Endothelial cell of umbilical vein (primary cell): ENCODE results near the gene AFDN. TPM values are rescaled to one million over a fixed set of nuclear protein-coding genes. Genes with fewer than 3 reads are reported as not detected.

Source experiments
- BruUV-seq: library from RNA; stranded (reverse); fragments of 400-500 nt; replicated peaks from 2 replicates; lab custom pipeline; 2021; lab: Mats Ljungman, UMichigan
- CTCF ChIA-PET: fragments of 300-600, 350-600 bp; sonication (Branson Sonifier 250); formaldehyde crosslinking; loops from one replicate; lab custom pipeline; 2021; ENCODE audit warnings: antibody characterized with exemption, inconsistent platforms; lab: Charles Lee
- POLR2A ChIA-PET: fragments of 300-600, 350-600 bp; sonication (Branson Sonifier 250); formaldehyde crosslinking; loops from one replicate; lab custom pipeline; 2021; ENCODE audit warnings: antibody characterized with exemption, inconsistent platforms; lab: Charles Lee
- DNase-seq: peaks from one replicate; pipeline ENCODE4 v3.0.0-alpha.2; 2011; ENCODE audit warnings: low read depth, low spot score
- FAIRE-seq: peaks from 2 replicates; lab custom pipeline; 2011; peaks lifted over from hg19 to GRCh38; lab: Jason Lieb, UNC
- H2AFZ ChIP-seq: 2 replicates; pipeline ENCODE4 v1.6.0; 2012; ENCODE audit warnings: low read depth, low read length, control low read depth, inconsistent platforms
- H3K27ac ChIP-seq: 2 replicates; pipeline ENCODE4 v1.5.1; 2011; ENCODE audit warnings: low read depth, mild to moderate bottlenecking, control low read depth, low read length, moderate library complexity; ENCODE audit not compliant: insufficient read depth
- H3K27me3 ChIP-seq, 2 experiments: 2 replicates each; pipeline versions ENCODE4 v1.6.0 to v1.6.1; 2011; ENCODE audit warnings: low read length in 2 of 2, mixed read lengths in 1 of 2; ENCODE audit not compliant: control insufficient read depth in 2 of 2, insufficient read depth in 2 of 2
- H3K36me3 ChIP-seq, 2 experiments: 2 replicates in 1 of 2; 3 replicates in 1 of 2; pipeline ENCODE4 v1.5.1; 2011; ENCODE audit warnings: low read length in 2 of 2, mild to moderate bottlenecking in 1 of 2, moderate library complexity in 1 of 2; ENCODE audit not compliant: control insufficient read depth in 2 of 2, insufficient read depth in 2 of 2; ENCODE audit errors: extremely low read depth in 1 of 2
- H3K4me1 ChIP-seq: 3 replicates; pipeline ENCODE4 v1.5.1; 2011; ENCODE audit warnings: mild to moderate bottlenecking, low read length; ENCODE audit not compliant: control insufficient read depth, insufficient read depth; ENCODE audit errors: extremely low read depth
- H3K4me2 ChIP-seq: 2 replicates; pipeline ENCODE4 v1.6.1; 2011; ENCODE audit warnings: low read length, control low read depth, mixed read lengths; ENCODE audit not compliant: insufficient read depth
- H3K4me3 ChIP-seq, 3 experiments: fragments of 200-600 bp in 1 of 3; sonication (generic), shearing (Covaris generic) in 1 of 3; replicated peaks in 1 of 3; 2 replicates each; pipeline ENCODE4 v1.5.1; 2011 to 2016; ENCODE audit warnings: control low read depth in 3 of 3, low read length in 3 of 3, mild to moderate bottlenecking in 2 of 3, inconsistent platforms in 1 of 3, low read depth in 1 of 3, moderate library complexity in 1 of 3; ENCODE audit not compliant: insufficient read depth in 1 of 3
- H3K79me2 ChIP-seq: 2 replicates; pipeline ENCODE4 v1.6.0; 2012; ENCODE audit warnings: low read length, inconsistent platforms; ENCODE audit not compliant: control insufficient read depth, insufficient read depth
- H3K9ac ChIP-seq: replicated peaks from 2 replicates; pipeline ENCODE3; 2011; ENCODE audit warnings: low read length, control low read depth; ENCODE audit not compliant: insufficient read depth; ENCODE audit errors: extremely low read depth
- H3K9me1 ChIP-seq: replicated peaks from 3 replicates; pipeline ENCODE4 v1.6.0; 2011; ENCODE audit warnings: mild to moderate bottlenecking, low read length; ENCODE audit not compliant: control insufficient read depth, insufficient read depth; ENCODE audit errors: extremely low read depth
- H3K9me3 ChIP-seq: replicated peaks from 2 replicates; pipeline ENCODE4 v1.5.1; 2012; ENCODE audit warnings: low read length, inconsistent platforms; ENCODE audit not compliant: control insufficient read depth, insufficient read depth
- H4K20me1 ChIP-seq: replicated peaks from 2 replicates; pipeline ENCODE3; 2011; ENCODE audit warnings: mild to moderate bottlenecking, low read length; ENCODE audit not compliant: control insufficient read depth, insufficient read depth; ENCODE audit errors: extremely low read depth
- EZH2 ChIP-seq: IDR thresholded peaks from 2 replicates; pipeline ENCODE4 v1.6.1; 2012; ENCODE audit warnings: borderline replicate concordance, low read depth, mild to moderate bottlenecking, moderate library complexity, low read length, inconsistent platforms; ENCODE audit not compliant: severe bottlenecking
- FOS ChIP-seq: IDR thresholded peaks from 2 replicates; pipeline ENCODE4 v1.6.1; 2011; ENCODE audit warnings: mild to moderate bottlenecking, low read length, moderate library complexity, borderline replicate concordance; ENCODE audit not compliant: insufficient read depth
- GATA2 ChIP-seq: IDR thresholded peaks from 2 replicates; pipeline ENCODE4 v1.7.0; 2011; ENCODE audit warnings: low read depth, mild to moderate bottlenecking, moderate library complexity, mixed read lengths, low read length; ENCODE audit not compliant: insufficient read length, insufficient read depth
- JUN ChIP-seq: IDR thresholded peaks from 2 replicates; pipeline ENCODE4 v1.6.1; 2011; ENCODE audit warnings: borderline replicate concordance, low read depth; ENCODE audit not compliant: insufficient read length, insufficient read depth
- MYC ChIP-seq: IDR thresholded peaks from one replicate; pipeline ENCODE4 v1.6.1; 2011; ENCODE audit warnings: mild to moderate bottlenecking, low read depth, low read length
- POLR2A ChIP-seq: IDR thresholded peaks from 2 replicates; pipeline ENCODE4 v1.6.1; 2012; ENCODE audit warnings: low read depth, mild to moderate bottlenecking, control low read depth, low read length
- POLR2AphosphoS5 ChIP-seq: IDR thresholded peaks from 2 replicates; pipeline ENCODE4 v1.6.1; 2012; ENCODE audit warnings: low read depth, mild to moderate bottlenecking, control low read depth, low read length, moderate library complexity; ENCODE audit not compliant: insufficient read depth
- dilution Hi-C: fragments of 300-500 bp; cut with MboI; formaldehyde crosslinking; loops from one replicate; pipeline ENCODE4 v1.15.0; 2019; ENCODE audit warnings: low sequenced_read_pairs; ENCODE audit not compliant: extremely low pct_ligation_motif_present
- intact Hi-C: fragments of 100-400 bp; cut with micrococcal nuclease; formaldehyde crosslinking; loops from one replicate; pipeline ENCODE4 v1.10.0; 2022
- polyA plus RNA-seq, 4 experiments: library from polyadenylated mRNA; depleted of rRNA in 3 of 4; stranded (reverse) in 3 of 4; unstranded in 1 of 4; fragments of >200 nt; gene quantifications; 2 replicates each; pipeline versions ENCODE4 v1.2.1 to v1.2.3, GENCODE V29; 2011 to 2012; ENCODE audit warnings: missing spikeins in 1 of 4
- total RNA-seq: library from RNA; stranded (reverse); gene quantifications from 2 replicates; pipeline ENCODE4 v1.2.3, GENCODE V29; 2021
- TF ChIP-seq, protein P1 (sequence below), 2 donors: IDR thresholded peaks; 1 replicate in 1 of 2; 2 replicates in 1 of 2; pipeline ENCODE4 v1.5.1; 2011; ENCODE audit warnings: low read length in 2 of 2, mild to moderate bottlenecking in 2 of 2, moderate library complexity in 2 of 2, control low read depth in 1 of 2, inconsistent platforms in 1 of 2, low read depth in 1 of 2; ENCODE audit not compliant: insufficient read depth in 1 of 2; ENCODE audit errors: extremely low read depth in 1 of 2
- TF ChIP-seq, protein P2 (sequence below): IDR thresholded peaks from 2 replicates; pipeline ENCODE4 v1.6.1; 2011; ENCODE audit not compliant: insufficient read depth, insufficient read length

AFDN gene
- total and polyA plus RNA-seq, 2 donors (not counting 3 experiments of a cell fraction or from before 2014, with no cell fraction given), result 31.0 to 134 TPM

DNA sequence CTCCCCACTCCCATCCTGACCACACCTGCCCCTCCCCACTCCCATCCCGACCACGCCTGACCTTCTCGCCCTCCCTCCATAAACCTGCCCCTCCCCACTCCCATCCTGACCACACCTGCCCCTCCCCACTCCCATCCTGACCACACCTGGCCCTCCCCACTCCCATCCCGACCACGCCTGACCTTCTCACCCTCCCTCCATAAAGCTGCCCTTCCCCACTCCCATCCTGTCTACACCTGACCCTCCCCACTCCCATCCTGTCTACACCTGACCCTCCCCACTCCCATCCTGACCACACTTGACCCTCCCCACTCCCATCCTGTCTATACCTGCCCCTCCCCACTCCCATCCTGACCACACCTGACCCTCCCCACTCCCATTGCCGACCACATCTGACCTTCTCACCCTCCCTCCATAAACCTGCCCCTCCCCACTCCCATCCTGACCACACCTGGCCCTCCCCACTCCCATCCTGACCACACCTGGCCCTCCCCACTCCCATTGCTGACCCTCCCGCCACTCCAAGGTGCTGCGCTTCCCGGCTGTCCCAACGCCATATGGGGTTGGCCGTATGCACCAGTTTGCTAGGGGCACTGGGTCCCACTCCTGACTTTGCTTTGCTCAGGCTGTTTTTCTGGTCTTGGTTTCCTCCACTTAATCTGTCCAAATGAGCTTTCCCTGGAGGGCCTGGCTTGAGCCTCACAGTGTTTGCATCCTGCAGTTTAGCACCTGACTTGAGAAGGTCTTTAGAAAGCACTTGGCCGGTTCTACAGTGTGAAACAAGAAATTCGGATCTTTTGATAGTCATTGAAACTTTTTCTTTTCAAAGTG is 173.7 kb downstream of the AFDN start:
- Histone ChIP-seq H2AFZ (no peak overlapping the region), H3K27ac (no peak overlapping the region), H3K9me1 (no peaks in the 10 kb centered on the region), H4K20me1 (no peaks in the 10 kb centered on the region), H3K4me2 (no peak overlapping the region), H3K4me1 (peaks cover 11% of the 10 kb centered on the region), H3K9ac (no peak overlapping the region), H3K27me3 (no peaks in the 10 kb centered on the region), H3K4me3 (no peak overlapping the region), H3K9me3 (no peaks in the 10 kb centered on the region), H3K79me2 (no peaks in the 10 kb centered on the region), H3K36me3 (no peaks in the 10 kb centered on the region)
- TF ChIP-seq JUN (no peak), POLR2A (no peak), EZH2 (no peak), POLR2AphosphoS5 (no peak), GATA2 (no peak), MYC (no peak), FOS (no peak)
- TF ChIP-seq, protein P1, sequence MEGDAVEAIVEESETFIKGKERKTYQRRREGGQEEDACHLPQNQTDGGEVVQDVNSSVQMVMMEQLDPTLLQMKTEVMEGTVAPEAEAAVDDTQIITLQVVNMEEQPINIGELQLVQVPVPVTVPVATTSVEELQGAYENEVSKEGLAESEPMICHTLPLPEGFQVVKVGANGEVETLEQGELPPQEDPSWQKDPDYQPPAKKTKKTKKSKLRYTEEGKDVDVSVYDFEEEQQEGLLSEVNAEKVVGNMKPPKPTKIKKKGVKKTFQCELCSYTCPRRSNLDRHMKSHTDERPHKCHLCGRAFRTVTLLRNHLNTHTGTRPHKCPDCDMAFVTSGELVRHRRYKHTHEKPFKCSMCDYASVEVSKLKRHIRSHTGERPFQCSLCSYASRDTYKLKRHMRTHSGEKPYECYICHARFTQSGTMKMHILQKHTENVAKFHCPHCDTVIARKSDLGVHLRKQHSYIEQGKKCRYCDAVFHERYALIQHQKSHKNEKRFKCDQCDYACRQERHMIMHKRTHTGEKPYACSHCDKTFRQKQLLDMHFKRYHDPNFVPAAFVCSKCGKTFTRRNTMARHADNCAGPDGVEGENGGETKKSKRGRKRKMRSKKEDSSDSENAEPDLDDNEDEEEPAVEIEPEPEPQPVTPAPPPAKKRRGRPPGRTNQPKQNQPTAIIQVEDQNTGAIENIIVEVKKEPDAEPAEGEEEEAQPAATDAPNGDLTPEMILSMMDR (IDR thresholded peaks at IDR 0.05; ENCODE audit: extremely low read depth in 1 of 2, insufficient read depth in 1 of 2, low read depth in 1 of 2, low read length in 2 of 2), result no peak
- TF ChIP-seq, protein P2, sequence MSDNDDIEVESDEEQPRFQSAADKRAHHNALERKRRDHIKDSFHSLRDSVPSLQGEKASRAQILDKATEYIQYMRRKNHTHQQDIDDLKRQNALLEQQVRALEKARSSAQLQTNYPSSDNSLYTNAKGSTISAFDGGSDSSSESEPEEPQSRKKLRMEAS, result no peak
- DNase-seq, result no peak
- ChIA-PET CTCF (no interaction called here), POLR2A (no interaction called here)
- intact Hi-C loops (no loop called here), dilution Hi-C loops (no loop called here)
- FAIRE-seq, result no peak
- no TSS peak for BruUV-seq
